ENCODE measurements around the gene CASS4.
A peak's percentile ranks its signal among the peaks of the same experiment; 100 is the strongest.
"Not testable (repeated sequence)": the region's sequence is repeated elsewhere in the genome, so short reads cannot be mapped to it uniquely, and the experiment has no call there.

CASS4 gene

GRCh38 chr20:56411759-56412472, at the start of gene CASS4:
Gene CASS4 (plus strand): TSS chr20:56412260. CDS start chr20:56412459, 199 bp downstream.
- DNase-seq (ENCODE audit: low spot score): no peak

GRCh38 chr20:56362833-56363413, 49.1 kb upstream of the CASS4 start:
- DNase-seq (ENCODE audit: low spot score): peak; percentile 39

GRCh38 chr20:56363491-56363890, 48.6 kb upstream of the CASS4 start:
- no peak for DNase-seq (ENCODE audit: low spot score)

- DNase-seq (ENCODE audit: low spot score): no peak
These were observed 43.5 kb upstream of the CASS4 start for GRCh38 chr20:56368351-56369134.

- DNase-seq (ENCODE audit: low spot score): no peak
These were observed 42.9 kb upstream of the CASS4 start for GRCh38 chr20:56369179-56369578.

GRCh38 chr20:56371977-56372376, 40.1 kb upstream of the CASS4 start:
- no peak for DNase-seq (ENCODE audit: low spot score)

GRCh38 chr20:56372850-56373249, 39.2 kb upstream of the CASS4 start:
- no peak for DNase-seq (ENCODE audit: low spot score)

- DNase-seq (ENCODE audit: low spot score): peak; percentile 70
These were observed 38.1 kb upstream of the CASS4 start for GRCh38 chr20:56373942-56374341.

- DNase-seq (ENCODE audit: low spot score): no peak
These were observed 35.7 kb upstream of the CASS4 start for GRCh38 chr20:56376331-56376730.

- DNase-seq (ENCODE audit: low spot score): no peak
These were observed 33.7 kb upstream of the CASS4 start for GRCh38 chr20:56378386-56378785.

- no peak for DNase-seq (ENCODE audit: low spot score)
These were observed 31.7 kb upstream of the CASS4 start for GRCh38 chr20:56380375-56380774.

- no peak for DNase-seq (ENCODE audit: low spot score)
These were observed 30.6 kb upstream of the CASS4 start for GRCh38 chr20:56381501-56381900.

GRCh38 chr20:56382696-56383095, 29.4 kb upstream of the CASS4 start:
- no peak for DNase-seq (ENCODE audit: low spot score)

GRCh38 chr20:56383334-56383733, 28.7 kb upstream of the CASS4 start:
- no peak for DNase-seq (ENCODE audit: low spot score)

- no peak for DNase-seq (ENCODE audit: low spot score)
These were observed 26.9 kb upstream of the CASS4 start for GRCh38 chr20:56385130-56385529.

- no peak for DNase-seq (ENCODE audit: low spot score)
These were observed 25.8 kb upstream of the CASS4 start for GRCh38 chr20:56386219-56386618.

- no peak for DNase-seq (ENCODE audit: low spot score)
These were observed 23.2 kb upstream of the CASS4 start for GRCh38 chr20:56388882-56389281.

- DNase-seq (ENCODE audit: low spot score): no peak
These were observed 22.3 kb upstream of the CASS4 start for GRCh38 chr20:56389807-56390206.

- not testable (repeated sequence) for DNase-seq (ENCODE audit: low spot score)
These were observed 21.7 kb upstream of the CASS4 start for GRCh38 chr20:56390396-56390795.

- DNase-seq (ENCODE audit: low spot score): no peak
These were observed 21.0 kb upstream of the CASS4 start for GRCh38 chr20:56391037-56391436.

- peak; percentile 37 for DNase-seq (ENCODE audit: low spot score)
These were observed 20.4 kb upstream of the CASS4 start for GRCh38 chr20:56391596-56392131.

GRCh38 chr20:56392132-56392880, 19.8 kb upstream of the CASS4 start, which contains the start of the genes AURKA and CSTF1:
Gene AURKA (minus strand): TSS chr20:56392215. CDS start chr20:56388197, 4,018 bp downstream.
Gene CSTF1 (plus strand): TSS chr20:56392645. CDS start chr20:56395553, 2,908 bp downstream.
- peak; percentile 100 for DNase-seq (ENCODE audit: low spot score)
